ENCODE measurements around the gene WDR81.

DNA sequence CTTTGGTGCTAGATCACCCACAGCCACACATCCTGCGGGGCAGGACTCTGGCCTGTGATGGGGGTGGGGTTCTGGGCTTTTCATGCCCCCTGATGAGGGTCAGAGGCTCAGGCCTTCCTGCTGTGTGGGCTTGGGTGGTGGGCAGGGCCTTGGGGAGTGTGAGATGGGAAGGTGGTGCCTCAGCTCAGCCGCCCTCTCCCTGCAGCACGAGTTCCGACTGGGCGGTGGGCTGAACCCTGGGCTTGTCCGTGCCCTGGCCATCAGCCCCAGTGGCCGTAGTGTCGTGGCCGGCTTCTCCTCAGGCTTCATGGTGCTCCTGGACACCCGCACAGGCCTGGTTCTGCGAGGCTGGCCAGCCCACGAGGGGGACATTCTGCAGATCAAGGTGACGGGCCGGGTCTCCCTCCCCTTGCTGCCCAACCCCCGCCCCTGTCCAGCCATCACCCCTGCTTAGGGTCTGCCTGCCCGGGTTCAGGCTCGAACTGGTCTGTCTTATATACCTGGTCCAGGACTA is 11.4 kb downstream of the WDR81 start:
- TF ChIP-seq, protein P1, sequence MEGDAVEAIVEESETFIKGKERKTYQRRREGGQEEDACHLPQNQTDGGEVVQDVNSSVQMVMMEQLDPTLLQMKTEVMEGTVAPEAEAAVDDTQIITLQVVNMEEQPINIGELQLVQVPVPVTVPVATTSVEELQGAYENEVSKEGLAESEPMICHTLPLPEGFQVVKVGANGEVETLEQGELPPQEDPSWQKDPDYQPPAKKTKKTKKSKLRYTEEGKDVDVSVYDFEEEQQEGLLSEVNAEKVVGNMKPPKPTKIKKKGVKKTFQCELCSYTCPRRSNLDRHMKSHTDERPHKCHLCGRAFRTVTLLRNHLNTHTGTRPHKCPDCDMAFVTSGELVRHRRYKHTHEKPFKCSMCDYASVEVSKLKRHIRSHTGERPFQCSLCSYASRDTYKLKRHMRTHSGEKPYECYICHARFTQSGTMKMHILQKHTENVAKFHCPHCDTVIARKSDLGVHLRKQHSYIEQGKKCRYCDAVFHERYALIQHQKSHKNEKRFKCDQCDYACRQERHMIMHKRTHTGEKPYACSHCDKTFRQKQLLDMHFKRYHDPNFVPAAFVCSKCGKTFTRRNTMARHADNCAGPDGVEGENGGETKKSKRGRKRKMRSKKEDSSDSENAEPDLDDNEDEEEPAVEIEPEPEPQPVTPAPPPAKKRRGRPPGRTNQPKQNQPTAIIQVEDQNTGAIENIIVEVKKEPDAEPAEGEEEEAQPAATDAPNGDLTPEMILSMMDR (IDR thresholded peaks at IDR 0.05) = no peak
- TF ChIP-seq POLR2A (IDR thresholded peaks at IDR 0.05; ENCODE audit: low read depth) = no peak
- TF ChIP-seq EP300 (IDR thresholded peaks at IDR 0.05) = no peak
- no peak for TF ChIP-seq POLR2AphosphoS5 (IDR thresholded peaks at IDR 0.05)
